Stimulated activated naive CD4-positive, alpha-beta T cell (primary cell): ENCODE measurements around the gene SIRPG.
"Not testable (repeated sequence)": the region's sequence is repeated elsewhere in the genome, so short reads cannot be mapped to it uniquely, and the experiment has no call there.

Source experiments
- DNase-seq, 6 experiments: peaks; one replicate each; lab custom pipeline; 2025; lab: John Stamatoyannopoulos, UW

The SIRPG gene

DNA sequence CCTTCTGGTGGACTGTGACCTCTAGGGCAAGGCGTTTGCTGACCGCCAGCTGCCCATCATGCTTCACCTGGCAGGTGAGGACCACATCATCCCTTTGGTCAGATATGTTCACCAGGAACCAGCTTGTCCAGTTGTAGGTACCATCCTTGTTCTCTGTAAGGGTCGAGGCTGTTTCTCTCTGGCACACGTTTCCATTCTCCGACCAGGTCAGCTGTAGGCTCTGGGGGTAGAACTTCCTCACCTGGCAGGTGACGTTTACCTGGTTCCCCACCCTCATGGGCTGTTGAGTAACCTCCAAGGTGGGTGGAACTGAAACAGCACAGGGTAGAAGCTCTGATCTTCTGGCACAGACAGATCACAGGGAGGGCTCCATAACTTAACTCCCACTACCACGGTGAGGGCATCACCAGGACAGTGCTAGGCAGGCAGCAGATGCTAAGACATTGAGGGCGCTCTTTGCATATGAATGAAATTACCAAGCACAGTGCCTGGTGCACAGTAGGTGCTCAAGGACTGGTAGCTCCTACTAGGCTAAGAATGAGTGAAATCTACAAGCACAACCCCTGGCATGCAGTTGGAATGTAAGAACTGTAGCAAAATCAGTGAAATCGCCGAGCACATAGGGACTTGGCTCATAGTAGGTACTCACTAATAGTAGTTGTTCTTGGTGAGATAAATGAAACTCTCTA, 22.1 kb downstream of the SIRPG start:
- no peak for DNase-seq

DNA sequence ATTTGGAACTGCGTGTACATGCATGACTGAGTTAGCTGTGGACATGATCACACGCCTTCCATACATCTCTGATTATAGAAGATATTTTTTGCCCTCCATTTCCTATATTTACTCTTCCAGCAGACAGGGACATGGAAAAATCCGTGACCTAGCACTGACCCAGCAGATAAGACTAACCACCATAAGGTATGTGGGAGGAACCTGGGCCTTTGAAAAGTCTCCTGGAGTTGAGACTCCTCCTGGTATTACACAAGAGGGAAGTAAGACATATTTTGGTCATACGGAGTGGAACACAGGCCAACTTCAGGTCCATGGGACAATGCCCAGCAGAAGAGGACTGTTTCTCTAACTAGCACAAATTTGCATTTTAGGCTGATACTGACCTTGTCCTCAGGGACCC, 24.0 kb downstream of the SIRPG start:
- no peak for DNase-seq

DNA sequence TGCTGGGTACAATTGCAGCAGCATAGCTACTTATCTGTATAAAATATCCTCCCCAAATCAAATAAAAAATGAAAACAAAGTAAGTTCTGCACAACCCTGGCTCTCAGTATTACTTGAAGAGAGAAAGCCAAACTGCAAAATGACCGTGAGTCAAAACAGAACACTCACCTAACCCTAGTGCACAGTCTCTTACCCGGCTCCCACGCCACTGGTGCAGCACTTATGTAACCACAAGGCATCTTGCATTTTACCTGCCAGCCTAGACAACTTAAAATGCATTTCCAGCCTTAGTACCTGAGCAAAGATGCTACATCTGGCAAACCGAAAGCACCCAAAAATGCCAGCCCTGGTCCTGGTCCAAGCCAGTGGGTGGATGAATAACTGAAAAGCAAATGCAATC, 25.4 kb downstream of the SIRPG start:
- DNase-seq = peak in 1 of 6 experiments; percentile 15

DNA sequence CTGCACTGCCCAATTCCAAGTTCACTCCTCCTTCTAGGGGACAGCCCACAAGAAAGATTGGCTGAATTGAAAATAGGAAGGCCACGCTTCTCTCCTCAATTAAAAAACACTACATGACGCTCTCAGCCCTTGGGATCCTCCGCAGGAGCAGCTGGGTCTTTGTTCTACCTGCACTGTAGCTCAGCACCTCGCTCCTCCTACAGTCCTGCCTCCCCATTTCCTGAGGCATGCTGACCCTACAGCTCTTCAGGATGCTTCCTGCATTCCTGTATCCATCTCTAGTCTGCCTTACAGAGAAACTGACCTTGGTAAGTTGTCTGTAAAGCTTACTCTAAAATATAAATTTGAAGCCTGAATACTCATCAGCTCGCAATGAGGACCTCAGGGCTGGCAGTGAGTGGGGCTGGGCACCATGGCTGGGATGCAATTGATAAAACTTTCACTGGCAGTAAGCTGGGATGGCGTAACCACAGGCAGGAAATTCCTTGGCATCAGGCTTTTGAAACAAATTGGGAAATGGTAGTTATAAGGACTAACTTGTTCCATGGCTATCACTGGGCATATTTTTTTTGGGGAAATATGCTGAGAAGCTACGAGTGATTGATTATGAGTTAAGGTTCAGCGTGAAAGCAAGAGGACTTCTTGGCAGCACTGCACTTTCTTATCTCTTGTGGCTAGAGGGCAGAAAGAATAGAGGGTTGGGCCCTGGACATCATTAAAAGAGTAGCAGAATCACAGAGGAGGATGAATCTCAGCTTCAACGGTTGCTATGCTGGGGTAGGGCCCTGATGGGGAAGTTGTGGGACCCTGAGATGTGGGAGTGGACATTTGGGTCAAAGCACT, 26.0 kb downstream of the SIRPG start:
- no peak for DNase-seq

DNA sequence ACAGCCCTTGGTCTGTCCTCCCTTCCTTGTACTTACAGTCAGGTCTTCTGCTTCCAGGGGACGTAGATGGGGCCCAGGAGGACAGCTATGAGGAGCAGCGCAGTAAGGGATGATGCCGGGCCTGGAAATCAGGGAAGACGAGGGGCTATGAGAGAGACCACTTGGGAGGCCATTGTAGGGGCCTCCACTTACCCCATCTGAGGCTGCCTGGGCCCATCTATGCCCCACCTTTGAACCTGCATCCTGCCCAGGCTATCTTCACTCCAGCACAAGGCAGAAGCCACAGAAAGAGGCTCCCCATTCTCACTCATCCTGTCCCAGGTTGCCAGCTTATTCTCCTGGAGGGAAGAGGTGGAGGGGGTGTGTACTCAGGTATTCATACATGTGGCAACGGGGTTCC, 27.4 kb downstream of the SIRPG start:
- no peak for DNase-seq

- DNase-seq = no peak
Observed at GRCh38 chr20:1629321-1629720, 28.3 kb downstream of the SIRPG start.

GRCh38 chr20:1628621-1629020, 29.0 kb downstream of the SIRPG start:
- no peak for DNase-seq

DNA sequence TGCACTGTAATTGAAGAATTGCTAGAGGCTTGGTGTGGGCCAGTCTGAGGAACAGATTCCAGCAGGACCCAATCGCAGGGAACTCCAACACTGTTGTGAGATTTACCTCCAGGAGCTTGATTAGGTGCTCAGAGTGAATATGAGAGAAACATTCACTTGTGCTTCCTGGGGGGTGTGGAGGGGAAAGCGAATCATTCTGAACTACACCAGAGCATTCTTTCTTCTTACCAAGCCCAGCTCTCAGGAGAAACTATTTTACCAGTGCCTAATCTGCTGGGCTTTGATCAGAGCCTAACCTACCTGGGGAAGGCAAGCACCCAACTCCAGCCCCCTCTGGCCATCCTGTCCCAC, 30.4 kb downstream of the SIRPG start:
- DNase-seq = no peak

DNA sequence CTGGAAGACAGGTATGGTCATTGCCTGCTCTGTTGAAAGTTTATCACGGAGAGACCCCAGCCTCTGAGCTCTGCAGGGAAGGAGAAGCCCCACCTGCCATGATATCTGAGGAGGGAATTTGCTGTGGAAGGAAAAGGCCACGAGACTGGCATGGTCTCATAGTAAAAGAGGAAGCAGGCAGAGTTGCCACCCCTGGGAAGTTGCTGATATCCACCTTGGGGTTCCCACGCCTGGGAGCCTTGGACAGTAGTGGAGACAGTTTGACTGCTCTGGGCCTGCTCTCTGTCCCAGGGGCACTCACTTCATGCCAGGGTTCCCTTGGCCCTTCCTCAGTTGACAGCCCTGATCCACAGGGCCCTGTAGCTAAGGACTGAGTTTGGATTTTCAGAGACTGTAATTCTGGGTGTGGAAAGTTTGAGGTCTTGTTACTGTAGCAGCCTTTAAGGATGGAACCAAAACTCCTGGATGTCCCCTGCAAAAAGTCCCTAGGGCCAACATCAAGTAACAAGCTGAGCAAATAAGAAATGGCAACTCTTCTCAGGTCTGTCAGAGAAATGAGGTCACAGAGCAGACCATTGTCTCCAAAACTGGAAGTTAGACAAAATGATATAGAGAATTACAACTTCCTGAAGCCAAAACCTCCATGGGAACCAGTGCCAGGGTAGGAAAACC, 30.9 kb downstream of the SIRPG start:
- no peak for DNase-seq

GRCh38 chr20:1625083-1625690, 32.4 kb downstream of the SIRPG start:
- DNase-seq = no peak

GRCh38 chr20:1623501-1624205, 33.9 kb downstream of the SIRPG start:
- no peak for DNase-seq

- DNase-seq = peak in 3 of 6 experiments; percentile 34 to 52 (median 35)
Observed at GRCh38 chr20:1622450-1622849, 35.1 kb downstream of the SIRPG start.

DNA sequence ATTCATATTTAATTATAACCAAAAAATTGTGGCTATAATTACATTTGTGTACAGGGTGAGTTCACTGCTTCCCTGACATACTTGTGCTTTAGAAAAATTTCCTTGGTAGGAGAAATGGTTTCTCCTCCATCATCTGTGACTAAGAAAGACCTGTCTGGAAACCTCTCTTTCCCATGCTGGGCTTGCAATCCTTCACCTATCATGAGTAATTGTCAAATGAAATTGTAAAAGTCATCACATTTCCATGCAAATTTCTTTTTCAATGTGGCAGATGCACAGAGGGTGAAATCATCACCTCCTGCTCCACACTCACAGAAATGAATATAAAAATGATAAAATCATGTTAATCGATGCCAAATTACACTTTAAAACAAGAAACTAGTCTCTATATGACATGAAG, 36.3 kb downstream of the SIRPG start:
- DNase-seq = no peak

GRCh38 chr20:1619861-1620444, 37.6 kb downstream of the SIRPG start, which contains the start of gene SIRPB1:
Gene SIRPB1 (minus strand): TSS chr20:1620009. CDS start chr20:1619944, 65 bp downstream.
- peak in 1 of 6 experiments; percentile 28 for DNase-seq

- no peak for DNase-seq
Observed at GRCh38 chr20:1618954-1619540, 38.5 kb downstream of the SIRPG start.

DNA sequence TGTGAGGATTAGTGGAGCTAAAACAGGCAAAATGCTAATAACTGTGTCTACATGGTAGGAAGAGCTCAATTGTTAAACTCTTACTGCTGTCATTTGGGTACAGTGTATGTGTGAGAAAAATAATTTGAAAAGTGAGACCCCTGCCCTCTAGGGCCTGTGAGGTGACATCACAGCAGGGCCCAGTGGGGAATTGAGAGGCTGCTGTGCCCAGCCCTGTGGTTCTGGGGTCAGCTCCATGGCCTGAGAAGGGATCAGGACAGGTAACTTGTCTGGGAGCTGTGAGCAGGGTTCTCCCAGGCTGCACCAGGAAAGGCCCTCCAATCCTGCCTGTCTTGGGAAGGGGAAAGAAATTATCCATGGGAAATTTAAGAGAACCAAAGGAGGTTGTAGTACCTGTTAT, 39.1 kb downstream of the SIRPG start:
- no peak for DNase-seq

GRCh38 chr20:1616858-1617434, 40.6 kb downstream of the SIRPG start:
- no peak for DNase-seq

DNA sequence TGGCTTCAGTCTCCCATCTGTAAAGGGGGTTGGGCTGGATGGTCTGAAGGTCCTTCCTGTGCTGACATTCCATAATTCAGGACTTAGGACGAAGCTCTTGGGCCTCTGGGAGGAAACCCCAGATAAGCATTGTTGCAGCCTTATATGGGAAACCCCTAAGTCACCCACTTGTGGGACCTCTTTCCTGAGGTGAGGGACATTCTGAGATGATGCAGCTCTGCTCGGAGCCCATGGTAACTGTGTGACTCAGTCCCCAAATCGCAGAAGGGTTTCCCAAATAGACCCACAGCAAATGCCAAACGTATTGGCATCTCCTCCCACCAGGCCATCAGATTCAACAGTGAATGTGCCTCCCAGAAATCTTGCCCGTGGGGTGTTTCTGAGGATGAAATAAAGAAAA, 47.2 kb downstream of the SIRPG start:
- not testable (repeated sequence) for DNase-seq

- not testable (repeated sequence) for DNase-seq
Observed at GRCh38 chr20:1608678-1609347, 48.8 kb downstream of the SIRPG start.

- DNase-seq = no peak
Observed at GRCh38 chr20:1600736-1601135, 56.8 kb downstream of the SIRPG start.
